GM10847 (cell line): ENCODE data around the gene TNFAIP8L1.

Experiments
- POLR2A ChIP-seq: IDR thresholded peaks from 2 replicates; pipeline ENCODE4 v1.6.1; 2011; ENCODE audit not compliant: insufficient read length; ENCODE audit errors: extremely low read depth

The TNFAIP8L1 gene

DNA sequence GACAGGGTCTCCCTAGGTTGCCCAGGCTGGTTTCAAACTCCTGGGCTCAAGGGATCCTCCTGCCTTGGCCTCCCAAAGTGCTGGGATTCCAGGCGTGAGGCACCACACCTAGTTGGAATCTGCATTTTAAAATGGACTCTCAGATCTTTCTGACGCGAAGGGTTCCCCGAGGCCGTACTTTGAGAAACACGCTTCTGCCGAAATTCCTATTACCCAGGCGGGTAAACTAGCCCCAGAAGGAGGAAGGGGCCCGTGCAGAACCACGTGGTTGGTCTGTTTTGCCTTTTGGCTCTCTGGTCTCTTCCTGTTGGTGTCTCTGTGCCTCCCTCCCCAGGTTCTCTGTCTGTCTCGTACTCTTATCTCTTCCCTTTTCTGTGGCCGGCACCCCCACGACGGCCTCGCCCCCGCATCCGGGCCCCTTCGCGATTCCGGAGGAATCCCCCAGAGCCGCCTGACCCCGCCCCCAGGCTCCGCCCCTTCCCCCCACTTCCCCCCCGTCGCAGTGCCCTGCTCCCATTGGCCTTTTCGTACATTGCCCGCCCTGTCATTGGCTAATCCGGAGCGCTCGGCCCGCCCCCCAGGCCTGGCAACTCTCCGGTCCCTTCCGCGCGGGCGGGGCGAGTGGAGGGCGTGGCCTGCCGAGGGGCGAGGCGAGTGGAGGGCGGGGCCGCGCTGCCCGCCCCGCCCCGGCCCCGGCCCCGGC, at the start of gene TNFAIP8L1:
Gene TNFAIP8L1 (plus strand): TSS at position 689 of the 703 bp plus-strand sequence. CDS start 12,354 bp downstream, outside the sequence.
- TF ChIP-seq POLR2A, result no peak

DNA sequence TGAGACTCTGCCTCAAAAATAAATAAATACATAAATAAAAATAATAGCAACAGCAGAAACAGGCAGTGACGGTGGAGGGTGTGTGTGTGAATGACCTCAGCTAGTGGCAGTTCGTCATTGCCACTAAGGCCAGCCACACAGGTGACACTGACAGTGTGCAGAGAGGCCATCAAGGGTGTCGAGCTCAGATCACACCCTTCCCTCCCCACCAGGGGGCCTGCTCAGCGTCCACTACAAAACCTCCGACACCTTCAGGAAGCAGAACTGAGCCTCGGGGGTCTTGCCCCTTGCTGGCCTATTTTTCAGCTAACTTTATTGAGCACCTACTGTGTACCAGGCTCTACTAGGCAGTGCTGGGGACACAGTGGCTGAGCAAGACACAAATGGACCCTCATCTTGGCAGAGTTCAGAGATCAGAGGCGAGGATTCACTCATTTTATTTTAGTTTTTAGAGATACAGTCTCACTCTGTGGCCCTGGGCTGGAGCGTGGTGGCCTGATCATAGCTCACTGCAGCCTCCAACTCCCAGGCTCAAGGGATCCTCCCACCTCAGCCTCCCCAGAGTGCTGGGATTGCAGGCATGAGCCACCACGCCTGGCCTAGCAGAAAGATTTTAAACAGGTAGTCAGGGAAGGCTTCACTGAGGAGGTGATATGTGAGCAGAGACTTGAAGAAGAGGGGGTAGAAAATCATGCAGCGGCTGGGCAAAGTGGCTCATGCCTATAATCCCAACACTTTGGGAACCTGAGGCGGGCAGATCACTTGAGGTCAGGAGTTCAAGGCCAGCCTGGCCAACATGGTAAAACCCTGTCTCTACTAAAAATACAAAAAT, 49.5 kb upstream of the TNFAIP8L1 start:
- TF ChIP-seq POLR2A, result no peak

DNA sequence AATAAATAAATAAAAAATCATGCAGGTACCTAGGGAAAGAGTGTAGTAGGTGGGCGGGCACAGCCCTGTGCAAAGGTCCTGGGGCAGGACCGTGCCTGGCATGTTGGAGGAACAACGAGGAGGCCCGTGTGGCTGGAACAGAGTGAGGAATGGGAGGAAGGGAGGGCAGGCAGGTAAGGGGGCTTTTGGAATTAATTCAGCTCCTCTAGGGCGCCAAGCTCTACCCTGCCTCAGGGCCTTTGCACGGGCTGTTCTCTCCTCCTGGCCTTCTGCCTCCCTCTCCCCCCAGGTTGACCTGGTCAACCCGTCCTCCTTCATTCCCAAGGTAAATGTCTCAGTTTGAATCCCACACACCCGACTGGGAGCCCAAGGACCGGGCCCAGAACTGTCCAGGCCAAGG, 48.8 kb upstream of the TNFAIP8L1 start:
- TF ChIP-seq POLR2A, result no peak

DNA sequence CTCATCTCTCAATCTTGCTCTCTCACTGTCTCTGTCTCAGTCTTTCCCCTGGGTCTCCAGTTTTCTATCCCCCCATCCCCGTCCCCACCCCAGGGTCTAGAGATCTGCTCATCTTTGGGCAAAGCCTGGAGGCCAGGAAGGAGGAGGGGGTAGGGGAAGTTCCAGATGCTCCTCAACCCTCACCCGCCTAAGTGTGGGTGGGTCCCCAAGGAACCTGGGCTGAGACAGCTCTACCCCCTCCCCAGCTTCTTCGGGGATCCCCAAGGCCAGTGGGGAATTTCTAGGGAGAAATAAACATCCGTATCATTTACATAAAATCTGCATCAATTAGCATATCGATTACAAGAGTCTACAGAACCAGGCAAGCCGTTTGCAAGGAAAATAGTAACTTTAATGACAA, 48.0 kb upstream of the TNFAIP8L1 start:
- TF ChIP-seq POLR2A, result no peak

DNA sequence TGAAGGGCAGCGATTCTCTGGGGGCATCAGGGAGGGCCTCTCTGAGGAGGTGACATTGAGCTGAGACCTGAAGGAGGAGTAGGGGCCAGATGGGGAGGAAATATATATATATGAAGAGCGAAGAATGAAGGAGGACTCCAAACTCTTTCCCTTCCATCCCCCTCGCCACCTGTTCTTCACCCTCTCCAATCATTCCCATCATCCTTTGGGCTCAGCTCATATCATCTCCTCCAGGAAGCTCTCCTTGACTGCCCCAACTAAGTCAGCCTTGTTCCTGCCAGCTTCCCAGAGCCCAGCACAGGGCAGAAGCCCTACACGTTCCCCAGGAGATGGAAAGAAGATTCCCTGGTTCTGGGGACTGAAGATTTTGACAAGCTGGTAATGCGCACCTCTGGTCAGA, 46.9 kb upstream of the TNFAIP8L1 start:
- no peak for TF ChIP-seq POLR2A

DNA sequence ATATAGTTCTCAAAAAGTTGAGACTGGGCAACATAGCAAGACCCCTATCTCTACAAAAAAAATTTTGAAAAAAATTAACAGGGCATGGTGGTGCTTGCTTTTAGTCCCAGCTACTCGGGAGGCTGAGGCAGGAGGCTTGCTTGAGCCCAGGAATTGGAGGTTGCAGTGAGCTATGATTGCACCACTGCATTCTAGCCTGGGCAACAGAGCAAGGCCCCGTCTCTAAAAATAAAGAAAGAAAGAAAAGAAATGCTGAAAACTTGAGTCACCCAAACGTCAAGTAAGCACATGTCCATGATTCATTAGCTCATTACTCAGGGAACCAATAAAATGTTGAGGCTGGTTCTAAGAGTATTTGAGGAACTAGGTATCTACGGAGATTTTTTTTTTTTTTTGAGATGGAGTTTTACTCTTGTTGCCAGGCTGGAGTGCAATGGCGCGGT, 45.9 kb upstream of the TNFAIP8L1 start:
- no peak for TF ChIP-seq POLR2A

DNA sequence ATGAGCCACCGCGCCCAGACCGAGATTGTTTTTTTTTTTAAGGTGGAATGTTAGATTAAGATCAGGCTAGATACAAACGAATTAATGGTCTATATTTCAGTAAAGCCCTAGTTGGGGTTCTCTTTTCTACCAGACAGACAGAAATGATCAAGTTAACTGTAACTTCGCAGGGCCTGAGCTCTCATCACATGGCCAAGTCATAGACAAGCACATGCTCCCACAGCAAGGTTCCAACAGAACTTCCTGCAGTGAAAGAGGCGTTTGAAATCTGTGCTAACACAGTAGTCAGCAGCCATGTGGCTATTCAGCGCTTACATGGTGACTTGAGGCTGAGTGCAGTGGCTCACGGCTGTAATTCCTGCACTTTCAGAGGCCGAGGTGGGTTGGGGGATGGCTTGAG, 45.1 kb upstream of the TNFAIP8L1 start:
- TF ChIP-seq POLR2A, result no peak

DNA sequence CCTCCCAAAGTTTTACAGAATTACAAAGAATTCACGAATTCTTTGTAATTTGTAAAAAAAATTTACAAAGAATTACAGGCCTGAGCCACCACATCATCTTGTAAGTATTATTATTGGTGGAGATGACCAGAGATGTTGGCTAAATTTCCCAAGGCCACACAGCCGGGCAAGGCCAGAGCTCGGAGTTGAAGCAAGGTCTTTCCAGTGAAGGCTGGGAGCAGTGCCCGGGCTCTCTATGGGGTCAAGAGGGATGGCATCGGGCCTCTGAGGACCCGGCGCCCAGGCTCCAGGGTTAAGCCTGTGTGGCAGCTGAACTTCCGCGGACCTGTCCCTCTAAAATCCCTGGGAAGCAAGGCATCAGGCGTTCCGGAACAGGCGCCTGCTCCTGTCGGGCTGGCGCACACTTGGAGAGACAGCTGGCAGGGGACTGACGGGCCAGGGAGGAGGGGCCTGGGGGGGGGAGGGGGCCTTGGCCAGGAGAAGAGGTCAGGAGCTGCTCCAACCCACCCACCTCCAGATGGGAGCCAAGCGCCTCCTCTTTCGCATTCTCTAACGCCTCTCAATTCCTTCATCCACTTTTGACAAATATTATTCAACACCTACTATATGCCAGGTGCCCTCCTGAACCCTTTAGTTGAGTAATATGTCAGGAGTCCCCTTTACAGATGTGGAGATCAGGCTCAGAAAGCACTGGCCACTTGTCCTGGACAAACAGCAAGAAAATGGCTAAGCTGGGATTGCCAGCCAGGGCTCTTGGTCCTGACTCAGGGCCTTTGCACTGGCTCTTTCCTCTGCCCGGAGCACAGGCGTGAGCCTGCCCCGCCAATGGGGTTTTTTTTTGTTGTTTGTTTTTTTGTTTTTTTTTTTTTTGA, 43.0 kb upstream of the TNFAIP8L1 start:
- no peak for TF ChIP-seq POLR2A

DNA sequence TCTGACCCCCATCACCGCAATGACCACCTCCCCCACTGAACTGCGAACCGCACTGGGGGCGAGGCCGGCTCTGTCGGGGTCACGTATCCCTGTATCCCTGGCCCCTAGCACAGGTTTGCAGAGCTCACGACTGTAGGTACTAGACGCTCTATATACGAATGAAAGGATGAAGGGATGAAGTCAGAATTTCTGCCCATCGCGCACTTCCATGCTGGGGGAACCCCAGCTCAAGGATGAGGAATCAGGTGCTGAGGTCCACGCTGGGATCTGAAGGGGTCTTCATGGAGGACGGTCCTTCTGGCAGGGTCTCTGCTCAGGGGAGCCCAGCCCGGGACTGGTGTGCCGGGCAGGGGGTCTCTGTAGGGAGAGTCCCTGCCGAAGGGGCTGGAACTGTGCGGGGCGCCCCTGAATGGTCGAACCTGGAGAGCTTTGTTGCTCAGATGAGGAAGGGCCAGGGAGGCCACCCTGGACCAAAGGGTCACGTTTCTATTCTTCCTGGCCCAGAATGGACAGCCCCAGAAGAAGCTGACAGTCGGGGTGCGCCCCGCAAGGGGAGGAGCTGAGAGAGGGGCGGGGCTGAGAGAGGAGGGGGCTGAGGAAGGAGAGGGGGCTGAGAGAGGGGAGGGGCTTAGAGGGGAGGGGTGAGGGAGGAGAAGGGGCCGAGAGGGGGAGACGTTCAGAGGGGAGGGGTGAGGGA, 41.9 kb upstream of the TNFAIP8L1 start:
- no peak for TF ChIP-seq POLR2A

DNA sequence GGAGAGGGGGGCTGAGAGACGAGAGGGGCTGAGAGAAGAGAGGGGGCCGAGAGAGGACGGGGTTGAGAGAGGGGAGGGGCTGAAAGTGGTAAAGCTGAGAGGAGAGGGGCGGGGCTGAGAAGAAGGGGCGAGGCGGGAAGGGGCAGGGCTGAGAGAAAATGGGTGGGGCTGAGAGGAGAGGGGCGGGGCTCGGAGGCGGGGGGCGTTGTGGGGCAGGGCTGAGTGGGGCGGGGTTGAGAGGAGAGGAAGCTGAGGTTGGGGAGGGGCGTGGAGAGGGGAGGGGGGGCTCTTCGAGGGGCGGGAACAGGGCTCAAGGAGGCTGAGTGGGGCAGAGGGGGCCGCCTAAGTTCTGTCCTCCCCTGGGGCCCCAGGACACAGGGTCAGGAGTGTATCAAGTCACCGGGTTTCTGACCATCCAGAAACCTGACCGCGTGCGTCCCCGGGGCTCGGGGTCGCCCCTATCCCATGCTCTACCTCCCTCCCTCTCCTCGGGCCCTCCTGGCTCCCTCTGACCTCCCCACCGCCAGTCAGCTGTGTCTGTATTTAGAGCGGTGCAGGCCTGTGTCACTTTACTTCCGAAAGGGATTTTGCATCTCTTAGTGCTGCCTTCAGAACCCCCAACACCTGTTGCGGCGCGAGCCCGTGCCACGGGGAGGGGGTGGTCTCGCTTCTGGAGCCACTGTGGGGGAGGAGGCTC, 41.2 kb upstream of the TNFAIP8L1 start:
- no peak for TF ChIP-seq POLR2A

DNA sequence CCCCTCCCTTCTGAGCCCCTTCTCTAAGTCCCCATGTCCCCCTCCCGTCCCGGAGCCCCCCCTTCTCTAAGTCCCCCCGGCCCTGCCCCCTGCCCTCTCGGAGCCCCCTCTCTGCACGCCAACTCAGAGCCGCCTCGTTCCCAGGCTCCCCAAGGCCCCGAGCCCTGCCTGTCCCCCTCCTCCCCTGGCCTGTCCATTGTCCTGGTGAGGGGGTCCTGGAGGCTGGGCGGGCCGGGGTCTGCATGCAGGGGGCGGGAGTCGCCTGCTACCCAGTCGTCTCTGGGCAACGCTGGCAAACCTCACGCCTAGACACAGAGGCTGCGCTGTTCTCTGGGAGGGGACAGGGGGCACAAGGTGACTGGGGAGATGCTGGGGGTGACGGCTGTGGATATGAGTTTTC, 40.6 kb upstream of the TNFAIP8L1 start:
- no peak for TF ChIP-seq POLR2A

DNA sequence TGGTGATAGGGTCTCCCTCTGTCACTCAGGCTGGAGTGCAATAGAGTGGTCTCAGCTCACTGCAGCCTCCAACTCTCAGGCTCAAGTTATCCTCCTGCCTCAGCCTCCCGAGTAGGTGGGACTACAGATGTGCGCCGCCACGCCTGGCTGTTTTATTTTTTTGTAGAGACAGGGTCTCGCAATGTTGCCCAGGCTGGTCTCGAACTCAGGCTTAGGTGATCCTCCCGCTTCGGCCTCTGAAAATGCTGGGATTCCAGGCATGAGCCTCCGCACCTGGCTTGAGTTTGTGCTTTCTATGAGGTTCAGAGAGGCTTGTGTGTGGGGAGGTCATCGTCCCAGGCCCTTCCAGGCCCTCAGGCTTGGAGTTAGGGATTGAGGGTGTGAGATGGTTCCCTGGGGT, 39.2 kb upstream of the TNFAIP8L1 start:
- TF ChIP-seq POLR2A, result no peak

DNA sequence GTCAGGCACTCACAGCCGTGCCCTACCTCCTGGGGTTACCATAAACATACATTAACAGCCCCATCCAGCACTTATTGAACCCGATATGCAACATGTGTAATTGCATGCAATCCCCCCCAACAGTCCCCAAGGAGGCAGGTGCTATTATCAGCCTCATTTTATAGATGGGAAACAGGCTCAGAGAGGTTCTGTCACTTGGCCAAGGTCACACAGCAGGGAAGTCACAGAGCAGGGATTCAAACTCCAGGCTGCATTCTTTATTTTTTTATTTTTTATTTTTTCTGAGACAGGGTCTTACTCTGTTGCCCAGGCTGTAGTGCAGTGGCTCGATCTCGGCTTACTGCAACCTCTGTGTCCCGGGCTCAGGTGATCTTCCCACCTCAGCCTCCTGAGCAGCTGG, 38.4 kb upstream of the TNFAIP8L1 start:
- TF ChIP-seq POLR2A, result no peak

DNA sequence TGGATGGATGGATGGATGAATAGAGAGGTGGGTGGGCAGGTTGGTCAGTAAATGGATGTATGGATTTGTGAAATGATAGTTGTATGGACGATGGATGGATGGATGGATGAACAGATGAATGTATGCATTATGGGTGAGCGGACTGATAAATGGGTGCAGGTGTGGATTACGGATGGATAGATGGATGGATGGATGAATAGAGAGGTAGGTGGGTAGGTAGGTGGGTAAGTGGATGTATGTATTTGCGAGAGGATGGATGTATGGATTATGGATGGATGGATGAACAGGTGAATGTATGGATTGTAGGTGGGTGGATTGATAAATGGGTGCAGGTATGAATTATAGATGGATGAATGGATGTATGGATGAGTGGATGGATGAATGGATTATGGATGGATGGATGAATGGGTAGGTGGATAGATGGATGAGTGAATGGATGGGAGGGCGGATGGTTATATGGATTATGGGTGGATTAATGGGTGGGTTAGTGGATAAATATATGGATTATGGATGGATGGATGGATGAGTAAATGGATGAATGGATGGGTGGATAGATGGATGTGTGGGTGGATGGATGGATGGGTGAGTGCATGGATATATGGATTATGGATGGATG, 37.0 kb upstream of the TNFAIP8L1 start:
- no peak for TF ChIP-seq POLR2A
